Kidney glomerular epithelial cell (primary cell): ENCODE data around the gene EXOC6.

Experiments used
- DNase-seq: peaks from one replicate; lab custom pipeline; 2025; lab: John Stamatoyannopoulos, UW

EXOC6 gene

DNA sequence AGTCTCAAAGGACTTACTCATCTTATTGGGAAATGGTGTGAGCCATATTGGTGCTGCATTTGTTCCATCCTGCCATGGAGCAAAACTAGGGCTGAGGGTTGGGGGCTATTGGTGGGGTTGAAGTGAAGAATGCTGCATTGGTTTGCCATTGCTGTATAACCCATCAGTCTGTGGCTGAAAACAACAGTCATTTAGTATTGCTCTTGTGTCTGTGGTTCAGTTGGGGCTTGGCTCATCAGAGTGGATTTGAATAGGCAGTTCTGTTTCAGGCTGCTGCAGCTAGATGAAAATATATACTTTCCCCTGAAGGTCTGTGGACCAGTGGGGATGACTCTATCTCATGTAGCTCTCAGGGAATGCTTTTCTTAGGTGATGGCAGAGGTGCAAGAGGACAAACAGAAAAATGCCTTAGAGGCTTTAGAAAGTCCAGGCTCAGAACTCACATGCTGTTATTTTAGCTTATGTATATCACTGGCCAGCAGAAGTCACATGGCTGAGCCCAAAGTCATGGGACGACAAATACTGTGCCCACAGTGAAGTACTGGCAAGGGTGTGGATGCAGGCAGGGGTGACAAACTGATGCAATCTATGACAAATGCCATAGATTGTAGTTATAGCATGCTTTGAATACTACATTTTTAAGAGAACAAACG, 15.2 kb upstream of the EXOC6 start:
- no peak for DNase-seq

DNA sequence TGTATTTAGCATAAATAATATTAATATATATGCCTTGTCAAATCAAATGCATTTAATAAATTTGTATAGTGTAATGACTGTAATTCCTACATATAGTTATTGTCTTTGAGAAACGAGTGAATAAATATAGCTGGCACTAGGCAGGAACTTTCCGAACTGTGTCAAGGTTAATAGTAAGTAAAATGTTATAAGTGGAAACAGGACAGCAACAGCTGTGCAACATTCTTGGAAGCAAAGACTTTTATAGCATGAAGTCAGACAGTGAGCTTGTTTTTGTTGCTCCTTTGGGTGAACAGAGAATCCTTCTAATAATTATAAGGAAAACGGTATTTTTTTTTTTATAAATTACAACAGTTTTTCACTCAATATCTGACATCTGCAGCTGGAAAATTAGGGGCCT, 14.0 kb upstream of the EXOC6 start:
- DNase-seq, result no peak

DNA sequence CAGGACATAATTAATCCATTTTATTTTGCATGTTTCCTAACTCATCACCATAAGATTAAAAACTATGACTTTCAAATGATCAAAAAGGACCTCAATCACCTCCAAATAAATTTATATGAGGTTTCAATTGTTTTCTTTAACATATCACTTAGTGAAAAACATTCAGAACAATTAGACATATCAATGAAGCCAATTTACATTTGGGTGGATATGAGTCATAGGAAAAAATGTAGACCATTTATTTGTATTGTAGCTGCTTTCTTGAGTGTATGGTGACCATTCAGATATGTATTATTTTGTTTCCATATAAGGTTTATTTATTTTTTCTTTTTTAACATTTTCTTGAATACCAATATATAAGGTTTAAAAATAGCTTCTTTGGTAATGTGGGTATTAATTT, 13.3 kb upstream of the EXOC6 start:
- no peak for DNase-seq

DNA sequence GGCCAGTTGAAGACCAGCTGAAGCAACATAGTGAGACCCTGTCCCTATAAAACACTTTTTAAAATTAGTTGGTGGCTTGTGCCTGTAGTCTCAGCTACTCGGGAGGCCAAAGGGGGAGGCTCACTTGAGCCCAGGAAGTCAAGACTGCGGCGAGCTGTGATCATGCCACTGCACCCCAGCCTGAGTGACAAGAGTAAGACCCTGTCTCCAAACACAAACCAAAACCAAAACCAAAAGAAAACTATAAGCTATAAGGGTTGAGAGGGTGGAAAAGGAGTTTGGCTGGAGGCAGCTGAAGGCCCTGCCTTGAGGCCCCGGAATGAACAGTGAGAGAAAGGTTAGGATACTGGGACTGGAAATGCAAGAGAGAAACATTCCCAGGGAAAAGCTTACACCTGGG, 10.9 kb upstream of the EXOC6 start:
- no peak for DNase-seq

DNA sequence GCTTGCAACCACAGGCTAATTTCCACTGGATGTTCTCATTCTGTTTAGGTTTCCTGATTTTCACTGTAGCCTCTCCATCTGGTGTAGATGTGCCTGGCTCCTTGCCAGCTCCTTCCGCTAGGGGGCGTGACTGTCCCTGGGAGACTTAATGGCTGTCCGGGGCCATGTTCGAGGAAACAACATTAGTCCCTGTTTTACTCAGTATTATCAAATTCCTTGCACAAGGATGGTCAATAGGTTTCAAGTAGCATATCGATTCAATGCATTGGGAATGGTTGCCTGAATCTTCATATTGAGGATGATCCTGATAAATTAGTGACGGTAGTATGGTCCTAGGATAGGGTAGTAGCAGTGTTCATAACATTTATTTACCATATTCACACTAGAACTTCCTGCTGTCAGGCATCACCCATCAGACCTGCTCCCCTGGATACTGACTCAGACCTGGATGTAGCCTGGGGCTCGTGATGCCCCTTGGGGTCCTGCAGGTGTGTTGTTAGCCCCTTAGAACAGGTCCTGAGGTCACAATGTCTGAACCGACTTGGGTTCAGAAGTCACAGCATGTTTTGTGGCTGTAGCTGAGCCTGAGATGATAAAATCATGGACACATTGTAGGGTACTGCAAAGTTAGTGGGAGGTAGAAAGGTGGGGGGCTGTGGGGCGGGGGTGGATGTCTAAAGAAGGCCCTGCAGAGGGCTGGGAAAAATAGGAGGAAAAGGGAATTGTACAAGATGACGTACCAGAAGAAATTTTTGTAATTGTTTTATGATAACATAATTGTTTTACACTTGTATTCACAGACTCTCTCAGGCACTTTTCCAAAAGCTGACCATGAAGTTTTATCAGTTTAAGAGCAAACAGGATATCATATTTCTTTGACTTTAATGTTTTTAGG, 8.9 kb upstream of the EXOC6 start:
- DNase-seq, result no peak

DNA sequence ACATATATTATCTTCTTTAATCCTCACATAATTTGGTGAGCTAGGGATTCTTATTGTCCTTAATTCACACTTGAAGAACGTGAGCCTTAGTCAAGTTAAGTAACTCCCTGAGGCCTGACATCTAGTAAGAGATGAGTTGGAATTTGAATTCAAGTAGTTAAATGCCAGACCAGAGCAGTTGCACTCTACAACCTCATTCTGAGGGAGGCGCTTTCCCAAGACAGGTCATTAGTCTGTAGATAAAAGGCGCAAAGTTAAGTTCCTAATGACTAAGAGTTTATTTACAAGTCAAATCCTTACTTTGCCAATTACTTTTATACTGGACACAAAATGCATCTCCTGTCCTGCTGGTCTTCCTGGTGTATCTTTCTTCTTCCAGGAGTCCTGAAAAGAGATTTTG, 3.6 kb upstream of the EXOC6 start:
- DNase-seq, result no peak

DNA sequence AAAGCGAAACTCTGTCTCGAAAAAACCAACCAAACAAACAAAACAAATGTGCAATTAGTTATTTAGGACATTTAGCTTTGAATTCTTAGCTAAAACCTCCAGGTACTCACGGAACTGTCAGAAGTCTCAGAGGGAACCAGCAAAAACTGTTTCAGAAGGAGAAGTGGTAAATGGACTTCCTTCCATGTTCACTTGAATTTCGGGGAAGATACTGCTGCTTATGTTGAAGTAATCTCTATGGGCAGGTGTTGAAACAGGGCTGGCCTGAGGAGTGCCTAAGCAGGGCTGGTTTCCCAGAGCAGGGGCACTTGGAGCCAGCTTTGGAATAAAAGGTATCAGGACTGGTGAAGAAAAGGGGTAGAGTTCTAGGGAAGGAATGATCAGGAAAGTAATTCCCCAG, 2.4 kb upstream of the EXOC6 start:
- DNase-seq, result no peak

DNA sequence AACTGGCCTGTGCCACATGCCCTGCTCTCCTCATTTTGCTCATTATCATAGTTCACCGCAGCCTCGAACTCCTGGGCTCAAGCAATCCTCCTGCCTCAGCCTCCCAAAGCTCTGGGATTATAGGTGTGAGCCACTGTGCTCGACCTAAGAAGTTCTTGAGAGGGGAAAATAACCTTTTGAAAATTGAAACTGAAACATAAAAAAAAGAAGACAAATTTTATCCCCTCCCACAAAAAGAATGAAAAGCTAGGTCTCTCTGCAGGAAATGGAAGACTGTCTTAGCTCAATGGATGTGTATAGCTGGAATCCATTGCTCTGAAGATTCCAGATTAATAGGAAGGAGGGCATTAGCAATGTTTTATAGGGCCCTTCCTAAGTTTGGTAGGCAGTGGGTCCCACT, 2.0 kb upstream of the EXOC6 start:
- DNase-seq, result no peak

DNA sequence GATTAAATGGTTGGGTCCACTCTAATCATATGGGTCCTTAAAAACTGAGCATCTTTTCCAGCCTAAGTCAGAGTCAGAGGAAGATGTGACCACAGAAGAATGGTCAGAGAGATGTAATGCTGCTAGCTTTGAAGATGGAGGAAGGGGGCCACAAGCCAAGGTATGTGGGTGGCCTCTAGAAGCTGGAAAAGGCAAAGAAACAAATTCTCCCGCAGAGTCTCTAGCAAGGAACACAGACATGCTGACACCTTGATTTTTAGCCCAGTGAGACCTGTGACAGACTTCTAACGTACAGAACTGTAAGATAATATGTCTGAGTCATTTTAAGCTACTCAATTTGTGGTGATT, 1.5 kb upstream of the EXOC6 start:
- no peak for DNase-seq

DNA sequence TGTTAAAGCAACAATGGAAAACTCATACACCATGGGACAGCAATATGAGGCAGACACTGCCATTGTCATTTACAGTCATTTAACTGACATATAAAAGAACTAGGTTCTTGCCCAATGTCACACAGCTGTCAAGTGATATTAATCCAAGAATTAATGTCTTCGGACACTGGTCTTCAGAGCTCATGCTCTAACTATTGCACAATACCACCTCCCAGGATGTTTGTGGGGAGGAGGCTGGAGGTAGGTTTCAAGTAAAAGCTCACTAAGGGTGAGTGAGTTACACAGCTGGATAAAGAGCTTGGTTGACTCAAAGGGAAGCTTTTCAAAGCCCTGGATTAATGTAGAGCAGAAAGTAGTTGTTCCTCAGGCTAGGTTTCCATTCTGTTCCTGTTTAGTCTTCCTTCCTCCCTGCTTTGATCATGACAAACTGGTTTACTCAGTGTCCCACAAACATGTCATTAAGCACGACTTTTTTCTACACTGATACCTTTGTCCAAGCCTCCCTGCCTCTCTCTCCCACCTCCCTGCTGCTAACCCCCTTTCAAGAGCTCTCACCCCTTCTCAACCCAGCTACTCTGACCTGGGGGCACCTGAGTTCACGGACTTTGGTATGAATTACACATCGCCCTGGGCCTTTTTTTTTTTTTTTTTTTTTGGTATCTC, 987 bp upstream of the EXOC6 start:
- no peak for DNase-seq

DNA sequence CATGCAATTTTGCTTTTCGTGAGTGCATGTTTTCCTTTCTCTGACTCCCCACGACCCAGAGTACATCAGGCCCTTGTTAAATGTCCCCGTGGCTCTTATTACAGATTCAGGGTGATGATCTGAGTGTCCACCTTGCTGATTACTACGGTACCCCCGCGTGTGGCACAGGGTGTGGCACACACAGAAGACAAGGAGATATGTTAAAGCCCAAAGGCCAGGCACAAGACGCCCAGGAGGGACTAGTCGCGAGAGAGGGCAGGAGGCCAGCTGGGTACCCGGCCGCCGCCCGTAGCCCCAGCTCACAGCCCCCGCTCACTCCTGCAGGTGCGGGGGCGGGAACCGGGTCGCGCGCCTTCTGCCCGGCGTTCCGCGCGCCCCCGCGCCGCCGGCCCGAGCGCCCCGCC, 281 bp upstream of the EXOC6 start:
- peak; percentile 58 for DNase-seq

DNA sequence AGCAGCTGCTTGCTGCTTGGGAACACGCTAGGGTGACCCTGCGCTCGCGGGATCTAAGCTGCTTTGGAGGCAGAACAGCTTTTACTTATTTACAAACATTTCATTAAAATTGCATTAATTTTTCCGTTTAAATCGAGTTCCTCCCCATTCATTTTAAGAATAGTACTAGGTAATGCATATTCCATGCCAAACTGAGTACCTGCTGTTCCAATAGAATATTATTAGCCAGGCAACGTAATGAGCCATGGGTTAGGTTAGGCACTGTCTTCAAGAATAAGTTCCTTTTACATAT, 860 bp downstream of the EXOC6 start:
- no peak for DNase-seq

DNA sequence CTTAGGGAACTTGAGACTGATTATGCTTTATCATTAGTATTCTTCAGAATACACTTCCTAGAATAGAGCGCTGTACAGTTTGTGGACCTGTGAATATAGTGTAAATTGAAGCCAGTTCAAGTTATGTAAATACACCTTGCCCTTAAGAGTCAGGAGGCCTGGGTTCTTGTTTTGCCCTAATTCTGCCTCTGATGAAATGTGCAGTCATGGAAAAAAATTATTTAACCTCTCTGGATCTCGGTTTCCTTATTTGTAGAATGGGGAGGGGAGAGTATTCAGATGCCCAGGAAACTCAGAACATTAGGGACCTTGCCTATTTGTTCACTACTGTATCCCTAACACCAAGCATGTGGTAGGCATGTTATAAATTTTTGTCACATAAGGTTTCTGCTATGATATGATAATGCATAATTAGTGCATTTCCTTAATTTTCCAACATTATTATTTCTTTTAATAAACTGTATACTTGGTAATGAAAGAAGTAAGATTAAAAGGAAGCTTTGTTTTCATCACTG, 1.3 kb downstream of the EXOC6 start:
- DNase-seq, result no peak

DNA sequence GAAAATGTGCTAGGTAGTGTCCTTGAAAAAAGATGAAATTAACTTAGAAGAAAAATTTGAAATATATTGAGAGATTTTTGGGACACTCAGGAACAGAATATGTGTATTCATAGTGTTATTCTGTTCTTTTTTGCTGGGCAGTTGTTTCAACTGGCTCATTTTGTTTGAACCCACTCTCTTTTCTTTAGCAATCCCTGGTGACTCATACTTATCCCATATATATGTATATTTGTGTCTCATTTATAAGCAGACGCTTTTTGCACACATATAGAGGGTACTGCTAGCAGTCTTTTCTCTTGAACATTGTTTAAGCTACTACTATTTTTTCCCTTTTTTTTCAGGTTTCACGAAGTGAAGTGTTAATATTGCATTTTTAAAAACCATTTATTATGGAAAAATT, 1.9 kb downstream of the EXOC6 start:
- no peak for DNase-seq

DNA sequence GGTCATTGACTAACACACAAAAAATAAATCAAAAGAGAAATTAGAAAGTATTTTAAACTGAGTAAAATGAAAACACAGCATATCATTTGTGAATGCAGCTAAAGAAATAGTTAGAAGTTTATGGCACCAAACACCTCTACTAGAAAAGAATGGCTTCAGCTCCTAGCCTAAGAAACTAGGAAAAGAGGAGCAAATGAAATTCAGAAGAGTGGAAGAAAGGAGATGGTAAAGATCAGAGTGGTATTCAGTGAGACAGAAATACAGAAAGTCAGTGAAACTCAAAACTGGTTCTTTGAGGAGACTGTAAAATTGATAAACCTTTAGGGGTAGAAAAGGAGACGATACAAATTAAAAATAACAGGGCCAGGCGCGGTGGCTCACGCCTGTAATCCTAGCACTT, 2.7 kb downstream of the EXOC6 start:
- DNase-seq, result no peak

DNA sequence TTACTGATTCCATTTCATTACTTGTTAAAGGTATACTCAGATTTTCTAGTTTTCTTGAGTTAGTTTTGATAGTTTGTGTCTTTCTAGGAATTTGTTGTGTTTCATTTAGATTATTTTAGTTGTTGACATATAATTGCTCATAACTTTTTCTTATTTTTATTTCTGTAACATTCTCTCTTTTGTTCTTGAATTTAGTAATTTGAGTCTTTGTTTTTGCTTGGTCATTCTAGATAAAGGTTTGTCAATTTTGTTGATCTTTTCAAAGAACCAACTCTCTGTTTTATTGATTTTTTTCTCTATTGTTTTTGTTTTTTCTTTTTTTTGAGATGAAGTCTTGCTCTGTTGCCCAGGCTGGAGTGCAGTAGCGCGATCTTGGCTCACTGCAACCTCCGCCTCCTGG, 7.2 kb downstream of the EXOC6 start:
- DNase-seq, result no peak

DNA sequence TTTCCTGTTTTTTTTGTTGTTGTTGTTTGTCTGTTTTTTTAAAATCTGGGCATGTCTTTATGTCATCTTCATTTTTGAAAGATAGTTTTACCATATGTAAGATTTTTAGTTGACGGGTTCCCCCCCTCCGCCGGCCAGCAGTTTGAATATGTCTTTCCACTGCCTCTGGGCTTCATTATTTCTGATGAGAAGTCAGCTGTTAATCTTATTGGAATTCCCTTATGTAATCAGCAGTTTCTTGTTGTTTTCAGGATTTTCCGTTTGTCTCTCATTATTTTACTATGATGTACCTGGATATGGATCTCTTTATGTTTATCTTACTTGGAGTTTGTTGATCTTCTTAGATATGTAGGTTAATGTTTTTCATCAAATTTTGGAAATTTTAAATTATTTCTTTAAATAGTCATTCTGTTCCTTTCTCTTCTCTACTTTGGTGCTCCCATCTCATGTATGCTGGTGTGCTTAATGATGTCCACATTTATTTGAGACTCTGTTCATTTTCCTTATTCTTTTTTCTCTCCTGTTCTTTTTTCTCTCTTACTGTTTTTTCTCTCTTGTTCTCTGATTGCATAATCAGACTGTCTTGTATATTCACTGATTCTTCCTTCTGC, 9.7 kb downstream of the EXOC6 start:
- DNase-seq, result no peak

DNA sequence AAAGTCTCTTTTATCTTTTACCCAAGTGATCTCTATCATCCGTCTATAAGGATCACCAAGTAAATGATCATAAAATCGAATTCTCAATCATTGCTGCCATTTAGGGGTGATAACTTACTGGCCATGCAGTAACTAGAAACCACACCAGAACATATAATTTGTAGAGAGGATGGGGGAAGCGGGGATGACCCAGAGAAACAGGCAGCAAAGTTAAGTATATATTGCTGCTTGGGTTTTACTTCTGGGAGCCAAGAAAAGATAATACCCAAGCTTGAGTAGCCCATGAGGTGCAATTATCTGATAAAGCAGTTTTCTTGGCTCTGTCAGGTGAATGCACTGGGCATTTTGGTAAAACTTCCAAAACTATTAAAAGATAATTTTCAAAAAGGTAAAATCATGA, 18.9 kb downstream of the EXOC6 start:
- no peak for DNase-seq

DNA sequence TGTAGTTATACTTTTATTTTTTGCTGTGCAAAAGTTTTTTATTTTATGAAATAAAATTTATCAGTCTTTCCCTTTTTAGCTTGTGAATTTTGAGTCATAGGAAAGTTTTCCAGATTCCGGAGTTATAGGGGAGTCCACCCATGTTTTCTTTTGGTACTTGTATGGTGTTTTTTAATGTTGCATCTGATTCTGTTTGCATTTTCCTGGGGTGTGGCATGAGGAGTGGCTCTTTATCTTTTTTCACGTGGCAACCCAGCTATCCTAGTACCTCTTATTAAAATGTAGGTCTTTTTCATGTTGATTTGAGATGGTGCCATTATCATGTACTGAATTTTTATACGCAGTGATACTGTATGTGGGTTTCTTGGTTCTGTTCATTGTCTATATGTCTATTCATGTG, 19.7 kb downstream of the EXOC6 start:
- no peak for DNase-seq

DNA sequence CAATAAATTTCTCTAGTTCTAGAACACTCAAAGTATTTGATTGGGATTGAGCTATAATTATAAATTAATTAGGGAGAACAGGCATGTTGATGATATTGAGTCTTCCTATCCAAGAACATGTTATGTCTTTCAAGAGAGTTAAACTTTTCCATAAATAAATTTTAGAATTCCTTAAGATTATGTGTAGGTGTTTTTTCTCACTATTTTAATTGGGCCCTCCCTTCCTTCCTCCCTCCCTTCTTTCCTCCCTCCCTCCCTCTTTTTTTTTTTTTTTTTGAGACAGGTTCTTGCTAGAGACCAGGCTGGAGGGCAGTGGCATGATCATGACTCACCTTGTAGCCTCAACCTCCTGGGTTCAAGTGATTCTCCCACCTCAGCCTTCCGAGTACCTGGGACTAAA, 20.2 kb downstream of the EXOC6 start:
- DNase-seq, result no peak

DNA sequence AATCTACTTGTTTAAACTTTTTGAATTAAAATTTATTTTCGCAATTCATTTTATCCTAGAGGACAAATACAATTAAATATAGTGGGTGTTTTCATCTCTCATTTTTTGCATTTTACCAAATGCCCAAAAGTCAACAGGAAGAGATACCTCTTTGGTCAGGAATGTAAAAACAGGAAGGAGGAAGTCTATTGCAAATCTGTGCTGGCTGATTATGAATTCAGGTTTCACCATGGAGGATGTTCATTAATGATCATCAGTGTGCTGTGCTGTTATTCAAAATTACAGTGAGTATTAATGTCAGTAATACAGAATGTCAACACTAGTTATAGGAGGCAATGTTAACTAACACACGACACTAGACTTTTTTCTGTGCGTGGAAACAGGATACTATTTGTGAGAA, 24.7 kb downstream of the EXOC6 start:
- DNase-seq, result no peak

DNA sequence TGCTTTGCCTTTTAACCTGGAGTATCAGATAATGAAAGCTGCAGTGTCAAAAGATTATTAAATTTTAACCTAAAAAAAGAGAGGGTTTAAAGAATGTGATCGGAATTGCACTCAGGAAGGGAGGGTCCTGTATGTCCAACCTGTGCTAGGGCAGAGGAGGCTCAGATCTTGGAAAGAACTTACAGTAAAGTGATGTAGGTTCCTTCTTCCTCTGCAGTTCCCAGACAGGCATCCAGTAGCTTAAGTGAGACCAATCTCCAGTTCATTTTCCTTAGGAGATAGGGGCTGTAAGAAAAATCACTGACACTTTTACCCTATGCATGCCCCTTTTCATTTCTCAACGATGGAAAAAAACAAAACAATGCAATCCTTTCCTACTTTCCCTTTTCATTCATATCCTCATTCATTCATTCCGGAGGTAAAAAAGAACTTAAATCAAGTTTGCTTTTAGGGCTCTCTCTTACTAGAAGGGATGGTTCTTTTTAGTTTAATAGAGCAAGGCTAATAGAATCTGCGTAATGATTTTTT, 28.3 kb downstream of the EXOC6 start:
- no peak for DNase-seq
